ENCODE data around the gene CDCA5.

- TF ChIP-seq CTCF (IDR thresholded peaks at IDR 0.05 in 4 of 5, conservative IDR thresholded peaks at IDR 0.05 in 1 of 5) (no peak), POLR2A (IDR thresholded peaks at IDR 0.05) (no peak)
Observed at GRCh38 chr11:65042891-65043290, 40.9 kb downstream of the CDCA5 start.

Measured in gastrocnemius medialis (tissue), 4 donors.